Peyer's patch (tissue), 4 donors: ENCODE measurements around the gene POU2F3.

Experiments
- CTCF ChIP-seq, 6 experiments: fragments of 450-650 bp in 4 of 6; fragments of 200-600 bp in 2 of 6; sonication (generic) in 1 of 6; IDR thresholded peaks; one replicate each; pipeline ENCODE4 v1.5.1; 2017 to 2019; ENCODE audit warnings: antibody characterized with exemption in 6 of 6, mild to moderate bottlenecking in 3 of 6, moderate library complexity in 1 of 6
- POLR2A ChIP-seq, 2 donors: fragments of 450-650 bp; IDR thresholded peaks; one replicate each; pipeline ENCODE4 v1.5.1; 2017; ENCODE audit warnings: antibody characterized with exemption in 2 of 2, mild to moderate bottlenecking in 2 of 2, moderate library complexity in 2 of 2

- TF ChIP-seq CTCF (IDR thresholded peaks at IDR 0.05) (no peak), POLR2A (IDR thresholded peaks at IDR 0.05) (no peak)
Measured at GRCh38 chr11:120280600-120281051, 40.7 kb downstream of the POU2F3 start.
